ENCODE measurements around the gene B4GALNT3. TPM values are rescaled to one million over a fixed set of nuclear protein-coding genes. Genes with fewer than 3 reads are reported as not detected.

B4GALNT3 gene
- total RNA-seq, 4 donors from 2014 or later: 9.7 to 45.3 (median 18.4) TPM

DNA sequence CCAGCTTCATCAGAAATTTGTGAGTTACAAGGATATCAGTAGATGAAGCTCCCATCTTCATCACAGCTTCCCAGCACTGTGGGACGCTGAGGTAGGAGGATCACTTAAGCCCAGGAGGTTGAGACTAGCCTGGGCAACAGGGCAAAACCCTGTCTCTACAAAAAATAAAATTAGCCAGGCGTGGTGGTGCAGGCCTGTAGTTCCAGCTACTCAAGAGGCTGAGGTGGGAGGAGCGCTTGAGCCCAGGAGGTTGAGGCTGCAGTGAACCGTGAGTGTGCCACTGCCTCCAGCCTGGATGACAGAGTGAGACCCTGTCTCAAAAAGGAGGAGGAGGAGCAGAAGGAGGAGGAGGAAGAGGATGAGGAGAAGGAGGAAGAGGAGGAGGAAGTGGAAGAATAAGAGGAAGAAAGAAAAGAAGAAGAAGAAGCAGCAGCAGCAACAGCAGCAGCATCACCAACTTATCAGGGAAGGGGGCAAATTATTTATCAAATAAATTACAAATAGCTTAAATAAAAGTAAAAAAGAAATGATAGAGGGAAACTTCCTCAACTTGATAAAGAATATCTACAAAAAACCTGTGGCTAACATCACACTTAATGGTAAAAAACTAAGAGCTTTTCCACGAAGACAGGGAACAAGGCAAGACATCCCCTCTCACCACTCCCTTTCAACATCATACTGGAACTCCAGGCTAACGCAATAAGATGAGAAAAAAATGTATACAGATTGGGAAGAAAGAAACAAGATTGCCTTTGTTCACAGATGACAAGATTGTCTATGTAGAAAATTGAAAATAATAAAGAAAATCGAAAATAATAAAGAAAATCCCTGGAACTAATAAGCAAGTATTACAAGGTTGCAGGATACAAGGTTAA is 133.9 kb downstream of the B4GALNT3 start:
- WGBS, 2 donors: 73 to 86% methylated on average over 7 of the region's 7 CpGs
- no peaks in the 10 kb centered on the region for H3K36me3 ChIP-seq
- peaks cover 7 to 42% (median 9%) of the 10 kb centered on the region in 3 donors for H3K4me1 ChIP-seq
- no peaks in the 10 kb centered on the region for H3K27me3 ChIP-seq
- no peak overlapping the region for H3K4me3 ChIP-seq
- no peaks in the 10 kb centered on the region for H3K9me3 ChIP-seq
- DNase-seq: no peak
- TF ChIP-seq, protein P1, sequence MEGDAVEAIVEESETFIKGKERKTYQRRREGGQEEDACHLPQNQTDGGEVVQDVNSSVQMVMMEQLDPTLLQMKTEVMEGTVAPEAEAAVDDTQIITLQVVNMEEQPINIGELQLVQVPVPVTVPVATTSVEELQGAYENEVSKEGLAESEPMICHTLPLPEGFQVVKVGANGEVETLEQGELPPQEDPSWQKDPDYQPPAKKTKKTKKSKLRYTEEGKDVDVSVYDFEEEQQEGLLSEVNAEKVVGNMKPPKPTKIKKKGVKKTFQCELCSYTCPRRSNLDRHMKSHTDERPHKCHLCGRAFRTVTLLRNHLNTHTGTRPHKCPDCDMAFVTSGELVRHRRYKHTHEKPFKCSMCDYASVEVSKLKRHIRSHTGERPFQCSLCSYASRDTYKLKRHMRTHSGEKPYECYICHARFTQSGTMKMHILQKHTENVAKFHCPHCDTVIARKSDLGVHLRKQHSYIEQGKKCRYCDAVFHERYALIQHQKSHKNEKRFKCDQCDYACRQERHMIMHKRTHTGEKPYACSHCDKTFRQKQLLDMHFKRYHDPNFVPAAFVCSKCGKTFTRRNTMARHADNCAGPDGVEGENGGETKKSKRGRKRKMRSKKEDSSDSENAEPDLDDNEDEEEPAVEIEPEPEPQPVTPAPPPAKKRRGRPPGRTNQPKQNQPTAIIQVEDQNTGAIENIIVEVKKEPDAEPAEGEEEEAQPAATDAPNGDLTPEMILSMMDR (IDR thresholded peaks at IDR 0.05): no peak
- TF ChIP-seq POLR2A (IDR thresholded peaks at IDR 0.05): no peak
- intact Hi-C loops (cut with DNase I): no loop called here
- H3K27ac ChIP-seq: no peak overlapping the region

DNA sequence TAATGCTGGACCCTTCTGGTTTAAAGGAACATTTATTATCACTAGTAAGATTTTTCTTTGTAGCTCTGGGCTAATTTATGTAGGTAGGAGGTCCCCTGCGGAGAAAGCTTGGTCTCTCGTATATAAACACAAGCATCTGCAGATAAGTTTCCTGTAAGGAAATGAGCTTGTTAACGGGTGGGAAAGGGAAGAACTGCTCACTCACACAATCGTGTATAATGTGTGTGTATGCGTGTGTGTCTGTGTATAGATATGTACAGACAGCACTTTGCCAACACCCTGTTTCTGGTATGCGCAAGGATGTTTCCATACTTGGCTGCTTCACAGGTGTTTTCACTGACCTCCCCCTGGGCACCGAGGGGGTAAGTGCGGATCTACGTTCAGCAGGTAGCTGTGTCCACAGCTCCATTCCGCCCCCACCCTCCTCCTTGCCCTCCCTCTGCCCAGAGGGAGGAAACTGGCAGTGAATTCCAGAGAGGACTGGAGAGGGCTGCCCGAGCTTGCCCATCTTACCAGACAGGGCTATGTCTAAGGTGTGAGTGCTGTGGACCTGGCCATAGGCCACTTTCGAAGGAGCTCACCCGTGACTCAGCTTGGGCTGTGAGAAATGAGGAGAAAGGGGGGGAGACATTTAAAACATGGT is 138.3 kb downstream of the B4GALNT3 start:
- no peak overlapping the region for H3K4me3 ChIP-seq
- H3K36me3 ChIP-seq: no peaks in the 10 kb centered on the region
- H3K27me3 ChIP-seq: no peaks in the 10 kb centered on the region
- peak overlapping the region; percentile 38 to 67 (median 61) for H3K27ac ChIP-seq
- TF ChIP-seq, protein P1 (IDR thresholded peaks at IDR 0.05): no peak
- TF ChIP-seq POLR2A (IDR thresholded peaks at IDR 0.05): no peak
- H3K9me3 ChIP-seq: no peaks in the 10 kb centered on the region
- DNase-seq: no peak
- WGBS, 2 donors: 25 to 45% methylated on average over 12 of the region's 13 CpGs
- intact Hi-C loops (cut with DNase I): no loop called here
- peaks cover 7 to 57% (median 9%) of the 10 kb centered on the region in 3 donors for H3K4me1 ChIP-seq

DNA sequence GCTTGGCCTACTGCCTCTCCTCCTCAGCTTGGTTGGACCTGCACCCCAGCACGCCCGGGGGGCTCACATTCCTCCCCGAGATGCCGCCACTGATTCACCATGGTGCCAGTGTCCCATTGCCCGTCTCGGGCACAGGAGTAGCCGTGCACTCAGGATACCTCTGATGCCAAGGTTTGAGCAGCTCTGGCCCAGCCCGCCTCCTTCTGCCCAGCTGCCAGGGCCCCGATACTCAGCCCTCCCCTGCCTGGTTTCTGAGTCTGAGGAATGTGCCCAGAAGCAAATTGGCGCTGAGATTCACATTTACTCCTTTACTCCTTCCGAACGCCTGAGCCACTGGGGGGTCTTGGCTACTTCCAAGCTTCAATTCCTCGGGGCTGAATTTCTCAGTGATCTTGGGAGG is 140.0 kb downstream of the B4GALNT3 start:
- TF ChIP-seq, protein P1 (IDR thresholded peaks at IDR 0.05): no peak
- intact Hi-C loops (cut with DNase I): no loop called here
- H3K27me3 ChIP-seq: no peaks in the 10 kb centered on the region
- 32 to 75% methylated on average over 4 to 5 of the region's 13 CpGs for WGBS, 2 donors
- peaks cover 7 to 57% (median 9%) of the 10 kb centered on the region in 3 donors for H3K4me1 ChIP-seq
- H3K27ac ChIP-seq: peak overlapping the region; percentile 31 to 61 (median 49)
- no peaks in the 10 kb centered on the region for H3K9me3 ChIP-seq
- no peaks in the 10 kb centered on the region for H3K36me3 ChIP-seq
- DNase-seq: no peak
- H3K4me3 ChIP-seq: no peak overlapping the region

- no peak overlapping the region for H3K4me3 ChIP-seq
- DNase-seq: no peak
- no peaks in the 10 kb centered on the region for H3K27me3 ChIP-seq
- peak overlapping the region; percentile 11 to 68 (median 44) for H3K27ac ChIP-seq
- TF ChIP-seq, protein P1 (IDR thresholded peaks at IDR 0.05): no peak
- no peak for TF ChIP-seq POLR2A (IDR thresholded peaks at IDR 0.05)
- intact Hi-C loops (cut with DNase I): no loop called here
- H3K9me3 ChIP-seq: no peaks in the 10 kb centered on the region
- no peaks in the 10 kb centered on the region for H3K36me3 ChIP-seq
- peaks cover 10 to 74% (median 17%) of the 10 kb centered on the region in 3 donors for H3K4me1 ChIP-seq
- WGBS, 2 donors: 40 to 65% methylated on average over 7 of the region's 7 CpGs
These were observed 142.4 kb downstream of the B4GALNT3 start for GRCh38 chr12:601976-602699.
